ENCODE data around the gene ARL4A. TPM values are rescaled to one million over a fixed set of nuclear protein-coding genes. Genes with fewer than 3 reads are reported as not detected.

The ARL4A gene
- total and polyA plus RNA-seq, 2 donors (not counting 3 experiments of a cell fraction or from before 2014, with no cell fraction given) = 34.1 to 43.2 TPM

DNA sequence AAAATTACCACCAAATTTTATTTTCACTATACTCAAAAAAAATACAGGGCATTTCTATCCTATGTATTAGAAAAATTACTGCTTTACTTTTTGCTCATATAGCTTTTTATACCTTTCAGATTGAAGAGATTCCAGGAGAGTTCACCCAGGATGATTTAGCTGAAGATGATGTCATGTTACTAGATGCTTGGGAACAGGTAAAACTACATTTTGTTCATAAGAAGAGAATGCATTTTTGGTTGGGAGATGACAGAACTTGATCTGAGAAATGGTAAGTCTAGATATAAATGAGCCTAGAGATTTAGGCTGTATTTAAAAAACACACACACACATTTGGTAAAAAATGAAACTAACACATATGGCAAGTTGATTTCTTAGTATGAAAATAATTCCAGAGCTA is 38.1 kb upstream of the ARL4A start:
- H3K4me3 ChIP-seq (replicated peaks in 1 of 3; ENCODE audit: insufficient read depth in 1 of 3, low read depth in 1 of 3, low read length in 3 of 3) = no peak overlapping the region
- ChIA-PET POLR2A (no interaction called here), CTCF (interaction anchor here (0.7 to 1.2 kb wide), 4 partner anchors 11 to 617 kb away, joined by 4 to 6 read pairs (median 4); no protein-coding TSS in a partner anchor)
- H3K9ac ChIP-seq (replicated peaks; ENCODE audit: extremely low read depth, insufficient read depth, low read length) = no peak overlapping the region
- TF ChIP-seq JUN (IDR thresholded peaks at IDR 0.05; ENCODE audit: borderline replicate concordance, insufficient read depth, insufficient read length, low read depth) (no peak), GATA2 (IDR thresholded peaks at IDR 0.05; ENCODE audit: insufficient read depth, insufficient read length, low read depth, low read length) (no peak), POLR2AphosphoS5 (IDR thresholded peaks at IDR 0.05; ENCODE audit: insufficient read depth, low read depth, low read length) (no peak), FOS (IDR thresholded peaks at IDR 0.05; ENCODE audit: borderline replicate concordance, insufficient read depth, low read length) (no peak)
- TF ChIP-seq, protein P1, sequence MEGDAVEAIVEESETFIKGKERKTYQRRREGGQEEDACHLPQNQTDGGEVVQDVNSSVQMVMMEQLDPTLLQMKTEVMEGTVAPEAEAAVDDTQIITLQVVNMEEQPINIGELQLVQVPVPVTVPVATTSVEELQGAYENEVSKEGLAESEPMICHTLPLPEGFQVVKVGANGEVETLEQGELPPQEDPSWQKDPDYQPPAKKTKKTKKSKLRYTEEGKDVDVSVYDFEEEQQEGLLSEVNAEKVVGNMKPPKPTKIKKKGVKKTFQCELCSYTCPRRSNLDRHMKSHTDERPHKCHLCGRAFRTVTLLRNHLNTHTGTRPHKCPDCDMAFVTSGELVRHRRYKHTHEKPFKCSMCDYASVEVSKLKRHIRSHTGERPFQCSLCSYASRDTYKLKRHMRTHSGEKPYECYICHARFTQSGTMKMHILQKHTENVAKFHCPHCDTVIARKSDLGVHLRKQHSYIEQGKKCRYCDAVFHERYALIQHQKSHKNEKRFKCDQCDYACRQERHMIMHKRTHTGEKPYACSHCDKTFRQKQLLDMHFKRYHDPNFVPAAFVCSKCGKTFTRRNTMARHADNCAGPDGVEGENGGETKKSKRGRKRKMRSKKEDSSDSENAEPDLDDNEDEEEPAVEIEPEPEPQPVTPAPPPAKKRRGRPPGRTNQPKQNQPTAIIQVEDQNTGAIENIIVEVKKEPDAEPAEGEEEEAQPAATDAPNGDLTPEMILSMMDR (IDR thresholded peaks at IDR 0.05; ENCODE audit: extremely low read depth in 1 of 2, insufficient read depth in 1 of 2, low read depth in 1 of 2, low read length in 2 of 2) = no peak
- TF ChIP-seq, protein P2, sequence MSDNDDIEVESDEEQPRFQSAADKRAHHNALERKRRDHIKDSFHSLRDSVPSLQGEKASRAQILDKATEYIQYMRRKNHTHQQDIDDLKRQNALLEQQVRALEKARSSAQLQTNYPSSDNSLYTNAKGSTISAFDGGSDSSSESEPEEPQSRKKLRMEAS (IDR thresholded peaks at IDR 0.05; ENCODE audit: insufficient read depth, insufficient read length) = no peak
- intact Hi-C loops (cut with micrococcal nuclease) (loop anchor here (10.0 kb wide), 1 partner anchor 1075 kb away; no protein-coding TSS in a partner anchor), dilution Hi-C loops (cut with MboI; ENCODE audit: extremely low pct_ligation_motif_present, low sequenced_read_pairs) (no loop called here)
- H3K27me3 ChIP-seq (ENCODE audit: control insufficient read depth in 2 of 2, insufficient read depth in 2 of 2, low read length in 2 of 2) = no peaks in the 10 kb centered on the region
- no peak overlapping the region for H2AFZ ChIP-seq (ENCODE audit: low read depth, low read length)
- DNase-seq (ENCODE audit: low read depth, low spot score) (no peak), FAIRE-seq (no peak)
- H3K27ac ChIP-seq (ENCODE audit: insufficient read depth, low read depth, low read length) = no peak overlapping the region
- no peaks in the 10 kb centered on the region for H3K36me3 ChIP-seq (ENCODE audit: control insufficient read depth in 2 of 2, extremely low read depth in 1 of 2, insufficient read depth in 2 of 2, low read length in 2 of 2)
- no peaks in the 10 kb centered on the region for H3K9me3 ChIP-seq (replicated peaks; ENCODE audit: control insufficient read depth, insufficient read depth, low read length)
- H3K4me1 ChIP-seq (ENCODE audit: control insufficient read depth, extremely low read depth, insufficient read depth, low read length) = no peaks in the 10 kb centered on the region
- H3K4me2 ChIP-seq (ENCODE audit: insufficient read depth, low read length) = no peak overlapping the region
- no TSS peak for BruUV-seq (replicated peaks)
- H4K20me1 ChIP-seq (replicated peaks; ENCODE audit: control insufficient read depth, extremely low read depth, insufficient read depth, low read length) = no peaks in the 10 kb centered on the region
- H3K9me1 ChIP-seq (replicated peaks; ENCODE audit: control insufficient read depth, extremely low read depth, insufficient read depth, low read length) = no peaks in the 10 kb centered on the region
- no peaks in the 10 kb centered on the region for H3K79me2 ChIP-seq (ENCODE audit: control insufficient read depth, insufficient read depth, low read length)
